NCI-H146 treated with DMSO at 0.1 percent for 48 hours (cell line): Measurements from ENCODE around the gene G6PD.
"Not testable (repeated sequence)": the region's sequence is repeated elsewhere in the genome, so short reads cannot be mapped to it uniquely, and the experiment has no call there.

Experiments used
- DNase-seq: peaks from one replicate; lab custom pipeline; 2025; ENCODE audit not compliant: unreplicated experiment; lab: John Stamatoyannopoulos, UW

Gene G6PD

DNA sequence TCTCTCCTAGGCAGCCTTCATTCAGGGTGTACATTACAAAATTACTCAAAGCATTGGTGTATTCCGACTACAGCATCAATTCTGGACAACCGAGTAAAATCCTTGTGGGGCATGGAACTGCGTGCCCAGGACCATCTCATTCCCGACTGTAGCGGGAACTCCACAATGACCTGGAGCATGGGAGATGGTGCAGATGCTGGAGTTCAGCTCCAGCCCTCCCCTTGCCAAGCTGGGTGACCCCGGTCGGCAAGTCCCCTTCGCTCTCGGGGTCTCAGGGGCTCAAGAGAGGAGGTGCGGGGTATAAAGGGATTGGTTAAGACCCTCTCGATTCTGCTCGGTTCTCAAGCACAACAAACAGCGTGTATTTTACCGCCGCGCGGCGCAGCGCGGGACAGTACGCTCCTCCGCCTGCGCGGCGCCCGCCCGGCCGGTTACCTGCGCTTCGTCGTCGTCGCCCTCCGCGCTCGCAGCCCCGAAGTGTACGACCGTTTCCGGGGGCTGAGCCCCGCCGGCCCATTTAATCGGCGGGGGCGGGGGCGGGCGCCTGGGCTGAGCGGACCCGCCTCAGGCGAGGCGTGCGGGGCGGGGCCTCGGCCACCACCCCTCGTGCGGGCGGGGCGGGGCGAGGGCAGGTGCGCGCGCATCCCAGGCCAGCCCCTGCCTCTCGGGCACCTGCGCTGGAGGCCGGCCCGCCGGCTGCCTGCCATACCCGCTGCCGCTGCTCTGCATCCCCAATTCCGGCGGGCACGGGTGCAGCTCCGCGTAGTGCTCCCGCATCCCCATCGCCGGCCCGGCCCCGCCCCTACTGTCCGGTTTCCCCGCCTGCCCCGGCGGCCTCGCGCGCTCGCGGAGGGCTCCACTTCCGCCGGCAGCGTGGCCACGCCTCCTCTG lies at the start of gene G6PD:
TSS of gene G6PD (minus strand) at position 493 of the 891 bp plus-strand sequence. CDS start 691 bp downstream, outside the sequence.
- DNase-seq: peak; percentile 24

DNA sequence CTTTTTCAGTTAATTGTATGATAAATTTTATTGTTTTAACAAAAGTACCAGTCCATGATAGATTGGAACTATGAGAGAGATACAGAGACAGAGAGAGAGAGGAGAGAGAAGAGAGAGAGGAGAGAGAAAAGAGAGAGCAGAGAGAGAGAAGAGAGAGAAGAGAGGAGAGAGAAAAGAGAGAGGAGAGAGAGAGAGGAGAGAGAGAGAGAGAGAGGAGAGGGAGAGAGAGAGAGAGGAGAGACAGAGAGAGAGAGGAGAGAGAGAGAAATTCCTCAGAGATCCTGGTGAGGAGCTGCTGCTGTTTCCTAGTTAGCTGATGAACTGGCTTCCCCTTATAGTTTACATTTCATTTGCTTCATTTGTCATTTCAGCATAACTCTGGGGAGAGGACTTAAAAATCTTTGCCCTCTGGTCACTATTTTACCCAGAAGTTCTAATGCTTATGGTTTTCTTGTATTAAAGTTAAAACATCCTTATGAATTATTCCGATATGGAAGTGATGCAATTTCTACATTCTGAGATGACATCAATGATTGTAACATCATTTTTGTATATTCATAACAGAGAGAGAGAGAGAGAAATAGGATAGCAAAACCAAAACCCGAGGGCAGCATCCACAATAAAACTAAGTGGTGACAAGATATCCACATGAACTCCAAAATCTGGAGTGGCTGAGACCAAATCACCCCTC lies 49.1 kb upstream of the G6PD start:
- no peak for DNase-seq

DNA sequence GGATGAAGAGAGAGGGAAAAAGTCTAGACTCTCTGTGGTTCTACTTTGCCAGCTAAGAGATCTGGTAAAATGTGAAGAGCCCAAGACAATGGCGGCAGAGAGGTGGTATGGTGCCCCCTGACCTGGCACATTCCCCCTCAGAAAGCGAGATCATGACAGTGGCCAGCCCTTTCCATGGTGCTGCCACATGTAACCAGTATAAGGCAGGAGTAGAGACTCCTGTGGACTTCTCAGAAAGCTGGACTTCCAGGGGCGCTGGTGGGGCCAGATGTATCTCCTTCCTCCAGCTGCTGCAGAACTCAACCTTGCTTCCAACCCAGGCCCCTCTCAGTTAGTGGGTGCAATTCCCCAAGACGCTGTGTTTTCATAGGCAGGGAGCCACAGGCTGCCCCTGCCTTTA lies 47.8 kb upstream of the G6PD start:
- DNase-seq: no peak

DNA sequence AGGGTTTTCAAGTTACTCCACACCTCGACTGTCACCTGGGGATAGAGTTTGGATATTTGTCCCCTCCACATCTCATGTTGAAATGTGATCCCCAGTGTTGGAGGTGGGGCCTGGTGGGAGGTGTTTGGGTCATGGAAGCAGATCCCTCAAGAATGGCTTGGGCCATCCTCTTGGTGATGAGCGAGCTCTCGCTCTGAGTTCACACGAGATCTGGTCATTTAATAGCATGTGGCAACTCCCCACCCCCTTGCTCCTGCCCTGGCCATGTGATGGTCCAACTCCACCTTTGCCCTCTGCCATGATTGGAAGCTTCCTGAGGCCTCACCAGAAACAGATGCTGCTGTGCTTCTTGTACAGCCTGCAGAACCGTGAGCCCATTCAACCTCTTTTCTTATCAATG lies 46.6 kb upstream of the G6PD start:
- DNase-seq: no peak

DNA sequence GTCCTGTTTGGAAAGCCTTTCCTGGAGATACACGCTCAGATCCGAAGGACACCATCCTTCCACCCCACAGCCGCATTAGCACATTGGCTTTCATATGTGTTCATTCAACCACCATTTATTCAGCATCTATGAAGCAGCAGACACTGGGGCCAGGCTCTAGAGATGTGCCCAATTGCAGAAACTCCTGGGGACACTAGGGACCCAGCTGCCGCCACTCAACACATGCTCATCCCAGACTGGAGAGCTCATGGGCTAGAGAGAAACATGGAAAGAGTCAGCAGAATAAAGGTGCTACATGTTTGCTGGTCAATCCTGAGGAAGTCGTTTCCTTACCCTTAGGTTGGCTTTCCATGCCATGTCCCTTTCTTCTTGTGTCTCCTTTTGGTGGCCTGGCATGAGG lies 45.9 kb upstream of the G6PD start:
- no peak for DNase-seq

DNA sequence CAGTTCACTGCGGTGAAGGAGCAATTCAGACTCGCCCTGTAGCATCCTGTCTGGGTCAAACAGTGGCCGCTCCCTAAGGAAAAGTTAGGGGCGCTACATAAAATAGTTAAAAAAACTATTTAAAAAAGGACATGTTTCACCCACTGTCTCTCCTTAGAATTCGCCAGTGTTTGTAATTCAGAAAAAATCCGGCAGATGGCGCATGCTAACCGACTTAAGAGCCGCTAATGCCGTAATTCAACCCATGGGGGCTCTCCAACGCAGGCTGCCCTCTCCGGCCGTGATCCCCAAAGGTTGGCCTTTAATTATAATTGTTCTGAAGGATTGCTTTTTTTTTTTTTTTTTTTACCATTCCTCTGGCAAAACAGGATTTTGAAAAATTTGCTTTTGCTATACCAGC lies 43.8 kb upstream of the G6PD start:
- not testable (repeated sequence) for DNase-seq

DNA sequence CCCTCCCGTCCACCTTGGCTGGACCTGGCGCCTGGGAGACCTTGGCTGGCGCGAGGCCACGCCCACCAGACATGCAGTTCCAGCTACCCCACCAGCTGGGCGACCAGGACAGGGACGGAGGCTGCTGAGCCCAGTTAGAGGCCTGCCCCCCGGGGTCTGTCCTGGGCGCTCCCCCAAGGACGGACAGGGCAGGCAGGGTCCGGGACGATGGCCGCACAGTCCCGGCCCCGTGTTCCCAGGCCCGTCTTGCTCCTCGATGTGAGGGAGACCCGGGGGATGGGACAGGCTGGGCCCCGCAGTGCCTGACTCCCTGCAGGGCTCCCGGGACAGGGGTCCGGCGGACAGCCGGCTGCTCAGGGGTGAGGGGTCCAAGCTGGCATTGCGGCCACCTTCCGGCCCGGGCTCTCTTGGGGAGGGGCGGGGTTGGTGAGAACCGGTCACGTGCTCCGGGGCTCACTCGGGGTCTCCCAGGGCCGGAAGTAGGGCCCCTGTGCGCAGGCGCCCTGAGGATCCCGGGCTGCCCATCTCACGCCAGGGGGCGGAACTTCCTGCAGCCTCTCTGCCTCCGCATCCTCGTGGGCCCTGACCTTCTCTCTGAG lies 38.0 kb upstream of the G6PD start, which contains the start of gene CTAG1A:
TSS of gene CTAG1A (plus strand) at position 549 of the 599 bp plus-strand sequence. CDS start 74 bp downstream, outside the sequence.
- not testable (repeated sequence) for DNase-seq

DNA sequence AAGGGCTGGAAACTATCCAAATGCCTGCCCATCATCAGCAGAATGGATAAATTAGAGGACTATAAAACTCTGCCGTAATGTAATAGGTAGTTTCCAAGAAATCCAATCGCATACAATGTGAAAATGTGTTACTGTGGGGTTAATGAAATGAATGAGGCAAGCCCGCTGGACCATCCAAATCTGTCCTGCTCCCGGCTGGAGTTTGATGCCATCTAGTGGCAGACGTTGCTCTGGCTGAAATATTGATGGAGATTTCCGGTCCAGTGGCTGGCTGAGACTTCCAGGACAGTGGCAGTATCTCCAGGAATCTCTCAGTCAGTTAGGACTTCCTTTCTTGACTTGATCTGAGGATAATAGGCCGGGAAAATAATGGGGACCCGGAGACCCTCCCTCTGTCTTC lies 36.3 kb upstream of the G6PD start:
- not testable (repeated sequence) for DNase-seq

DNA sequence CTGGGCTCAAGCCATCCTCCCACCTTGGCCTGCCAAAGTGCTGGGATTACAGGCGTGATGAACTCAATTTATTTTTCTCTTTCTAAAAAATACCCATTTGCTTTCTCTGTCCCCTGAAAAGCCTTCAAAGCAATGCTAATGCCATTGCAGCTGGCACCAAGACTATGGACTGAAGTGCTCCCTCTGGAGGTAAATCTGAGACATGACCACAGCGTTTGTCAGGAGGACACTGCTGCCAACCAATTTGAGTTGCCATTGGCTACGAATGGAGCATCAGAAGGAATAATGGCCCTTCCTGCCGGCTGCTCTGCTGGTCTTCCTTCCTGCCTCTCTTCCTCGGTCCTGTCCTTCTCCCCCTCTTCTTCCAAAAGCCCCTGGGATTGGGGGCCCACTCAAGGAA lies 28.4 kb upstream of the G6PD start:
- not testable (repeated sequence) for DNase-seq

DNA sequence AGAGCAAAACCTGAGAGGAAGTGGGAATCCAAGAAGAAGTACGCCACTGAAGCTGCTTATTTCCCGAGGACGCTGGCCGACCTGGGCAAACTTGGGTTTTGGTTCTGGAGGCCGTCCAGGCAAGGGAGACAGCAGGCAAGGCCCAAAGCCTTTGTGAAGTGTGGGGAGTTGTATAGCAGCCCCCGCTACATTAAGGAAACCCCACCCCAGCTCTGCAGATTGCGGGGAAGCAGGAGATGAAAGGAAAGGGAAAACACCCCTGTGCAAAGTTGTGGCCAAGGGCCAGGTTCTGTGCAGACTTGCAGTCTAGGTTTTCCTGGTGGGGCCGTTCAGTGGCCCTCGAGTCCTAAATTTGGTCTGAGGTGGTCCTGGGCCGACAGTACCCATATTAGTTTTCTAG lies 26.4 kb upstream of the G6PD start:
- not testable (repeated sequence) for DNase-seq

DNA sequence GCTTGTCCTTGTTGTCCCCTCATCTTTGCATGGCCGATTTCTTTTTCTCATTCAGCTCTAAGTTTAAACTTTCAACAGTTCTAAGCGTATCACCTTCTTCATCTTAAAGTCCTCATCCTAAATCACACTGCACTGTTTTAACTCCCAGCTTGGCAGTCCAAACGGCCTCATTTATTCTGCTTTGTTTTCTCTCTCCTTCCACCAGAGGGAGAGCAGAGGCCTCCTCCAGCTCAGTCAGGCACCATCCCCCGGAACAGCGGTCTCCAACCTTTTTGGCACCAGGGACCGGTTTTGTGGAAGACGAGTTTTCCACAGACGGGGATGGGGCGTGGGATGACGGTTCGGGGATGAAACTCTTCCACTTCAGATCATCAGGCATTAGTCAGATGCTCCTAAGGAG lies 23.7 kb upstream of the G6PD start:
- DNase-seq: not testable (repeated sequence)

DNA sequence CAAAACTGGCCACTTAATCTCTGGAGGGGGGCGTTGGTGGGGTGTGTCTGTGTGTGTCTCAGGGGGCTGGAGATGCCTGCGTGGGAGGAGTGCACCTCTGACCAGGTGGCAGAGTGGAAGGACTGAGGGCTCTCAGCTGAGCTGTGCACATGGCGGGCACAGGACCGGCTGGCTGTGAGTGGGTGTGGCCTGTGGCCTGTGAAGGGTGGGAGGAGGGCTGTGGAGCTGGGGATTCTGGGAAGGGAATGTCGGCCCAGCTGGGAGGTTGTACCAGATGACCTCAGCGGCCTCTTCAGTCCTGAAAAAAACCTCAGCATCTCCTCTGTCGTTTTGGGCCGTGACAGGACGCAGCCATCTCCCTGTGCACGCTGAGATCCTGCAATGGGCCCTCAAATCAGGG lies 15.6 kb upstream of the G6PD start:
- not testable (repeated sequence) for DNase-seq

DNA sequence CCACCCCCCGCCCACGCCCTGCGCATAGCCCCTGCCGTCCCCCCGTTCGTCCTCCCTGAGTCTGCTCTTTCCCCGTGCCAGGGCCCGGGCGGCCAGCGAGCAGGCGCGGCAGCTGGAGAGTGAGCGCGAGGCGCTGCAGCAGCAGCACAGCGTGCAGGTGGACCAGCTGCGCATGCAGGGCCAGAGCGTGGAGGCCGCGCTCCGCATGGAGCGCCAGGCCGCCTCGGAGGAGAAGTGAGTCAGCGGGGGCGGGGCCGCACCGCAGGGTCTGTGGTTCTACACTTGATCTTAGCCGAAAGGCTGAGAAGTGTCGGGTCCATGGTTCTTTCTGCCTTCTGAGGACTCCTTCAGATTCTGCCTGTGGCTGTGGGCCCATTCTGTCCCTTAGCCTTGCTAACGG lies 13.7 kb upstream of the G6PD start:
- DNase-seq: not testable (repeated sequence)

DNA sequence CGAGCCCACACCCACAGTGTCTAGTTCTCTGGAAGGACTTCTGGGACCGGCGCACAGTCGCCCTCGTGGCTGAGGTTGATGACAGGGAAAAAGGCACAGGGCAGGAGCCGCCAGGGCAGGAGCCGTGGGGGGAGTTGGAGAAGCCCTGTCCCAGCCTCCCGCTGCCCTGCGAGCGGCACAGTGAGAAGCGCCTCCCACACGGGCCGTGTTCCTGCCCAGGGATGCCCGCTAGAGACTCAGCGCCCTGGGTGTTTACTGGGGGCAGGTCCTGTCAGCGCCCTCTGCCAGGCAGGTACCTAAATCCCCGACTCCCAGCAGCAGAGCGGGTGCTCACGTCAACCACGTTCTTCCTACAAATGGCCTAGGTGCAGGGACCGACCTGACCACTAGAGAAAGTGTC lies 12.2 kb upstream of the G6PD start:
- DNase-seq: not testable (repeated sequence)

DNA sequence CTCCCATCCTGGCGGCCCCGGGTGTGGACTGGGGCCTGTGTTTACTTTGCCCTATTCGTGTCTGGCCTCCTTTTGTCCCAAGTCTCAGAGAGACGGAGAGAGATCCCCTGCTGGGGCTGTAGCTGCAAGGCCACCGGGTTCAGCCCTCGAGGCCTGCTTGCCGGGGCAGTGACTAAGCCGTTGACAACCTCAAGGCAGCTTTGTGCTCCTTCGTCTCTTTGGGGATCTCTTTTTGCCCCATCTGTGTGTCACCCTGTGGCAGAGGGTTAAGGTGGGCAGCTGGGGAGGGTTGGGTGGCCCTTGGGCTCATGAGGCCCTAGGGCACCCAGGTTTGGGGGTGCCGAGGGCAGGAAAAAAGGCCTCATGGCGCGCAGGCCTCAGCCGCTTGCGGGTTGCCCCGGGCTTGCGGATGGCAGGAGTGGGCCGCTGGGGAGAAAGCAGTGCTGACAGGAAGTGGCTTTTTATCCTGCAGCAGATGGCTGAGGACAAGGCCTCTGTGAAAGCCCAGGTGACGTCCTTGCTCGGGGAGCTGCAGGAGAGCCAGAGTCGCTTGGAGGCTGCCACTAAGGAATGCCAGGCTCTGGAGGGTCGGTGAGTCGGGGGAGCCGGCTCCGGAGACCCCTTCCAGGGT lies 11.5 kb upstream of the G6PD start:
- DNase-seq: not testable (repeated sequence)

DNA sequence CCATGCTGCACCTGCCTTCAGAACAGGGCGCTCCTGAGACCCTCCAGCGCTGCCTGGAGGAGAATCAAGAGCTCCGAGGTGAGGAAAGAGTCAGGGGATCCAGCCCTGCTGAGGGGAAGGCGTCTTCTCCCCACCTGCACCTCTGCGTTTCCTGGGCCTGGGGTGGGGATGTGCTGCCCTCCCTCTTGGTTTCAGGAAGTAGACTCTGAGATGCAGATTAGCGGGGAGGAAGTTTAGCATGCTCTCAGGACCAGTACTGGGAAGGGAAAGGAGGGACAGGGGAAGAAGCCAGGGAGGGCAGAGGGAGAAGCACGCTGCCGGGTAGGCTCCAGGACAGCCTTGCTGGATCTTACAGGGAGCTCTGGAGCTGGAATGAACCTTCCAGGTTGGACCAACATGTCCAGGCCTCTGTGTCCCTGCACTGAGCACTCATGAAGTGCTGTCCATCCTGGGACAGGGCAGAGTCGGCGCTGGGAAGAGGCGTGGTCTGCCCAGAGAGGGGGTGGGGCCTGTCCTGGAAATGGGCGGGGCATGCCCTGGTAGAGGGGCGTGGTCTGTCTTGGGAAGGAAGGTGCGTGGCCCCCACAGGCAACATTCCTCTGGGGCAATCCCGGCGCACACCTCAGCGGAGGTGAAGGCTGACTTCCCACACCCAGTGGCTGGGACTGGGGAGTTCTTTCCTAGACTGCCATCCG lies 5.6 kb upstream of the G6PD start:
- DNase-seq: not testable (repeated sequence)

DNA sequence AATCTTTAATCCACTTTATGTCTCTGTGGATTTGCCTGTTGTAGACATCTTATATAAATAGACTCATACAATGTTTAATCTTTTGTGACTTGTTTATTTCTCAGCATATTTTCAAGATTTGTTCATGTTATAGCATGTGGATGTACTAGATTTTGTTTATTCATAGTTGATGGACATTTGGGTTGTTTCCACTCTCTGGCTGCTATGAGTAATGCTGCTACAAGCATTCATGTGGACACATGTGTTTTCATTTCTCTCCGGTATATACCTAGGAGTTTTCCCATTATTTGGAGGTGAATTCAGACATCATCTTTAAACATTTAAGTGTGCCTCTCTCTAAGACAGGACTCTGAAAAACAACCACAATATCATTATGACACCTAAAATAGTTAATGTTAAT lies 3.1 kb upstream of the G6PD start:
- DNase-seq: no peak

DNA sequence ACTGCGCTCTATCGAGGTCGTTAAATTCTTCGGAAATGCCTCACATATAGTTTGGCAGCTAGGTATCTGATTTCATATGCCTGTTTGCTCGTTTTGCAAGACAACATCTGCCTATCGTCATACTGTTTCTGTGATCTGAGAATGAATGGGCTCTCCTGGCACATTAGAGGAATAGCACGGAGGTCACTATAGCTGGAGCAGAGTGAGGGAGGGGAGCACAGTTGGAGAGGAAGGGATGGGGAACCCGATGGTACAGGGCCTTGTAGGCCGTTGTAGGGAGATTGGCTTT lies 1.3 kb upstream of the G6PD start:
- DNase-seq: no peak

DNA sequence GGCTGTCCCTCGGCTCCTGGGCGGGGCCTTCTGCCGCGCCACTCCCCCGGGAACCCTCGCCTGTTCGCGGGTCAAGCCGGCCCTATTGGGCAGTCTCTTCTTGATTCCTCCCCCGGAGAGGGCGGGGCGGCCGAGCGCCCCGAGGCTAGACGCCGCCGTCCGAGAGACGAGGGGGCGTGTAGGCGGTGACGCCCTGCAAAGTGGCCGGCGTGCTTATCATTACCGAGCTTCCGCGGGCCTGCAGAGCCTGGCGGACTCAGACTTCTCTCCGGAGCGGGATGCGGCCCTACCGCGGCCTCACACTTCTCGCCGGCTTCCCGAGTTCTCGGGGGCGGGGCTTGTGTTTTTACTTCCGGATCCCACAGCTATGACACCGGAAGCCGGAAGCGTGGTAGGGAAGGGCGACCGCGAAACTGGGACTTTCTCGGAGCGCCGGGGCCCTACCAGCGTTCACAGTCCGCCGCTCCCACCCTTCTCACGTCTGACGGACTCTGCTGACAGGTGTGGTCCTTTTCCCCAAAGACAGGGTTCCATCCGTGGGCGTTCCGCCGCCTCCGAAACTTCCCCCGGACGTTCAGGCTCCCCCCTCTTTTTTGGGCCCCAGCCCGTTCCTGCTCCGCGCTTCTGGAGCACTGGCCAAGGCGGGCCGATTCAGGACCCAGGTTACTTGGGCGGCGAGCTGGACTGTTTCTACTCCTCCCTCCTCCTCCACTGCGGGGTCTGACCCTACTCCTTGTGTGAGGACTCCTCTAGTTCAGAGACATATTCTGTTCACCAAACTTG lies 790 bp upstream of the G6PD start, which contains the start of gene IKBKG:
TSS of gene IKBKG (plus strand) at position 376 of the 783 bp plus-strand sequence. CDS start 4,383 bp downstream, outside the sequence.
- DNase-seq: peak; percentile 78
